Neural cell (in vitro differentiated cells): ENCODE results near the gene CWF19L2. TPM values are rescaled to one million over a fixed set of nuclear protein-coding genes. Genes with fewer than 3 reads are reported as not detected.

ENCODE experiments used
- H2AFZ ChIP-seq: fragments of 200-600, 300-800 bp; sonication (generic), shearing (Covaris generic); 2 replicates; pipeline ENCODE4 v1.6.0; 2014; ENCODE audit warnings: low read depth, mild to moderate bottlenecking, antibody characterized with exemption, low read length, moderate library complexity
- H3F3A ChIP-seq: fragments of 200-600 bp; shearing (Covaris generic); 2 replicates; pipeline ENCODE4 v1.6.1; 2016; ENCODE audit warnings: mild to moderate bottlenecking, moderate library complexity, mixed read lengths, antibody characterized with exemption, low read length; ENCODE audit not compliant: insufficient read depth, poor library complexity, severe bottlenecking
- H3K27ac ChIP-seq: fragments of 200-600, 300-800 bp; sonication (generic), shearing (Covaris generic); 2 replicates; pipeline ENCODE4 v1.5.1; 2014; ENCODE audit warnings: mild to moderate bottlenecking, low read length, moderate library complexity
- H3K27me3 ChIP-seq: fragments of 300-800, 200-600 bp; sonication (generic), shearing (Covaris generic); 2 replicates; pipeline ENCODE4 v1.6.0; 2014; ENCODE audit warnings: mild to moderate bottlenecking, low read depth, low read length, moderate library complexity; ENCODE audit not compliant: insufficient read depth
- H3K36me3 ChIP-seq: fragments of 300-800, 200-600 bp; sonication (generic), shearing (Covaris generic); 2 replicates; pipeline ENCODE4 v1.5.1; 2014; ENCODE audit warnings: mild to moderate bottlenecking, antibody characterized with exemption, low read length, moderate library complexity; ENCODE audit not compliant: insufficient read depth
- H3K4me2 ChIP-seq: fragments of 300-800, 200-600 bp; sonication (generic), shearing (Covaris generic); 2 replicates; pipeline ENCODE4 v1.6.0; 2014; ENCODE audit warnings: mild to moderate bottlenecking, low read length
- H3K4me3 ChIP-seq: fragments of 300-800, 200-600 bp; sonication (generic), shearing (Covaris generic); 2 replicates; pipeline ENCODE4 v1.5.1; 2014; ENCODE audit warnings: mild to moderate bottlenecking, low read length, moderate library complexity
- H3K79me2 ChIP-seq: fragments of 200-600 bp; shearing (Covaris generic); replicated peaks from 2 replicates; pipeline ENCODE4 v1.6.0; 2014; ENCODE audit warnings: mild to moderate bottlenecking, low read length, moderate library complexity; ENCODE audit not compliant: insufficient read depth
- H3K9ac ChIP-seq: fragments of 300-800, 200-600 bp; sonication (generic), shearing (Covaris generic); 2 replicates; pipeline ENCODE4 v1.6.1; 2016; ENCODE audit warnings: mild to moderate bottlenecking, low read length, mixed read lengths
- H3K9me2 ChIP-seq: fragments of 200-600 bp; shearing (Covaris generic); 2 replicates; pipeline ENCODE4 v1.6.1; 2016; ENCODE audit warnings: mild to moderate bottlenecking, low read length, mixed read lengths; ENCODE audit not compliant: insufficient read depth
- H3K9me3 ChIP-seq: fragments of 200-600, 300-800 bp; sonication (generic), shearing (Covaris generic); 2 replicates; pipeline ENCODE4 v1.6.1; 2016; ENCODE audit warnings: mild to moderate bottlenecking, mixed run types, low read length, moderate library complexity, mixed read lengths
- H4K20me1 ChIP-seq: fragments of 200-600 bp; shearing (Covaris generic); 2 replicates; pipeline ENCODE4 v1.6.1; 2016; ENCODE audit warnings: mild to moderate bottlenecking, mixed run types; ENCODE audit not compliant: insufficient read depth
- CTCF ChIP-seq: fragments of 450-650 bp; IDR thresholded peaks from 2 replicates; pipeline ENCODE4 v1.5.1; 2014; ENCODE audit warnings: antibody characterized with exemption, mild to moderate bottlenecking, moderate library complexity; ENCODE audit not compliant: poor library complexity, severe bottlenecking
- EP300 ChIP-seq: fragments of 450-650 bp; conservative IDR thresholded peaks from 2 replicates; pipeline ENCODE4 v1.6.1; 2014; ENCODE audit warnings: antibody characterized with exemption, mild to moderate bottlenecking, moderate library complexity; ENCODE audit not compliant: poor library complexity, severe bottlenecking
- EZH2 ChIP-seq: fragments of 200-600, 300-800 bp; shearing (Covaris generic), sonication (generic); IDR thresholded peaks from 2 replicates; pipeline ENCODE4 v1.6.1; 2014; ENCODE audit warnings: antibody characterized with exemption, low read length, borderline replicate concordance, mild to moderate bottlenecking; ENCODE audit not compliant: insufficient read depth, poor library complexity, severe bottlenecking
- MXI1 ChIP-seq: fragments of 450-650 bp; conservative IDR thresholded peaks from 2 replicates; pipeline ENCODE4 v1.6.1; 2014; ENCODE audit warnings: antibody characterized with exemption, mild to moderate bottlenecking; ENCODE audit not compliant: poor library complexity, severe bottlenecking
- POLR2AphosphoS5 ChIP-seq: IDR thresholded peaks from 2 replicates; pipeline ENCODE4 v1.6.1; 2012
- RAD21 ChIP-seq: fragments of 450-650 bp; conservative IDR thresholded peaks from 2 replicates; pipeline ENCODE4 v1.6.1; 2014; ENCODE audit warnings: antibody characterized with exemption, mild to moderate bottlenecking, moderate library complexity
- SMC3 ChIP-seq: fragments of 450-650 bp; conservative IDR thresholded peaks from 2 replicates; pipeline ENCODE4 v1.6.1; 2014; ENCODE audit warnings: antibody characterized with exemption, mild to moderate bottlenecking, moderate library complexity; ENCODE audit not compliant: poor library complexity
- TAF1 ChIP-seq: IDR thresholded peaks from 2 replicates; pipeline ENCODE4 v1.6.1; 2012; ENCODE audit warnings: low read depth
- polyA plus RNA-seq: library from polyadenylated mRNA; depleted of rRNA; stranded (reverse); fragments of >200 nt; gene quantifications from 2 replicates; pipeline ENCODE4 v1.2.3, GENCODE V29; 2014
- TF ChIP-seq, protein P1 (sequence below): IDR thresholded peaks from 2 replicates; pipeline ENCODE4 v1.6.1; 2012; ENCODE audit warnings: borderline replicate concordance

CWF19L2 gene
- polyA plus RNA-seq, 1 donor from 2014 or later = 4.9 TPM

- no peak for TF ChIP-seq POLR2AphosphoS5
- no peak for TF ChIP-seq EP300
- TF ChIP-seq TAF1 = no peak
- TF ChIP-seq RAD21 = no peak
- TF ChIP-seq CTCF = no peak
- no peak for TF ChIP-seq MXI1
- TF ChIP-seq, protein P1, sequence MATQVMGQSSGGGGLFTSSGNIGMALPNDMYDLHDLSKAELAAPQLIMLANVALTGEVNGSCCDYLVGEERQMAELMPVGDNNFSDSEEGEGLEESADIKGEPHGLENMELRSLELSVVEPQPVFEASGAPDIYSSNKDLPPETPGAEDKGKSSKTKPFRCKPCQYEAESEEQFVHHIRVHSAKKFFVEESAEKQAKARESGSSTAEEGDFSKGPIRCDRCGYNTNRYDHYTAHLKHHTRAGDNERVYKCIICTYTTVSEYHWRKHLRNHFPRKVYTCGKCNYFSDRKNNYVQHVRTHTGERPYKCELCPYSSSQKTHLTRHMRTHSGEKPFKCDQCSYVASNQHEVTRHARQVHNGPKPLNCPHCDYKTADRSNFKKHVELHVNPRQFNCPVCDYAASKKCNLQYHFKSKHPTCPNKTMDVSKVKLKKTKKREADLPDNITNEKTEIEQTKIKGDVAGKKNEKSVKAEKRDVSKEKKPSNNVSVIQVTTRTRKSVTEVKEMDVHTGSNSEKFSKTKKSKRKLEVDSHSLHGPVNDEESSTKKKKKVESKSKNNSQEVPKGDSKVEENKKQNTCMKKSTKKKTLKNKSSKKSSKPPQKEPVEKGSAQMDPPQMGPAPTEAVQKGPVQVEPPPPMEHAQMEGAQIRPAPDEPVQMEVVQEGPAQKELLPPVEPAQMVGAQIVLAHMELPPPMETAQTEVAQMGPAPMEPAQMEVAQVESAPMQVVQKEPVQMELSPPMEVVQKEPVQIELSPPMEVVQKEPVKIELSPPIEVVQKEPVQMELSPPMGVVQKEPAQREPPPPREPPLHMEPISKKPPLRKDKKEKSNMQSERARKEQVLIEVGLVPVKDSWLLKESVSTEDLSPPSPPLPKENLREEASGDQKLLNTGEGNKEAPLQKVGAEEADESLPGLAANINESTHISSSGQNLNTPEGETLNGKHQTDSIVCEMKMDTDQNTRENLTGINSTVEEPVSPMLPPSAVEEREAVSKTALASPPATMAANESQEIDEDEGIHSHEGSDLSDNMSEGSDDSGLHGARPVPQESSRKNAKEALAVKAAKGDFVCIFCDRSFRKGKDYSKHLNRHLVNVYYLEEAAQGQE = no peak
- TF ChIP-seq SMC3 = no peak
- no peak for TF ChIP-seq EZH2
- no peak overlapping the region for H2AFZ ChIP-seq
- H3K9me3 ChIP-seq = no peaks in the 10 kb centered on the region
- no peak overlapping the region for H3K4me2 ChIP-seq
- H3K36me3 ChIP-seq = no peaks in the 10 kb centered on the region
- no peaks in the 10 kb centered on the region for H3F3A ChIP-seq
- no peak overlapping the region for H3K27ac ChIP-seq
- no peaks in the 10 kb centered on the region for H3K9me2 ChIP-seq
- no peaks in the 10 kb centered on the region for H3K27me3 ChIP-seq
- no peaks in the 10 kb centered on the region for H3K79me2 ChIP-seq
- H3K4me3 ChIP-seq = no peak overlapping the region
- no peaks in the 10 kb centered on the region for H4K20me1 ChIP-seq
- no peak overlapping the region for H3K9ac ChIP-seq
Measured at GRCh38 chr11:107430525-107430924, 27.1 kb downstream of the CWF19L2 start.

DNA sequence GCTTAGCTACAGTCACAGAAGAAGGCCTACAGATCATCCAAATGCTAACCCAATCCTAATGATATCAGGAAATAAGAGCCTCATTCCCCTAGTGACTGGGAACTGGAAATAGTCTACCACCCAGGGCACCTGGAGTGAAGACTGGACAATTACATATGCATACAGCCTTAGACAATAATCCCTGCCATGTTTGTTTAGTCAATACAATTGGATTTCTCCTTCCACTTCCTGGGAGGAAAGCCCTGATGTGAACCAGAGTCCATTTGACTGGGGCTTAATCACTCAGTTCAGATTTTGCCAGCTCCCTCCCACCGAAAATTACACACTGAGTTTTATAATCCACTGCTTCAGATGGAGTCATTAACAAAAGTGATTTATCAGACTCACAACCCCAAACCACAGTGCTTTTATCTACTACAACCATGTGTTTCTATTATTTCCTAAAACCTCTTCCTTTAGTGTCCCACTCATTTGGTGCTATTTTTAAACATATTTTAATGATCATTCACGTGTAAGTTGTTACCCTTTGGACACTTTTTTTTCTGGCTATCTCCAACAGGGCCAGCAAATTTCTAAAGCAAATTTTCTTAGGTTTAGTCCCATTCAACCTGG is 29.9 kb downstream of the CWF19L2 start:
- Histone ChIP-seq H3K36me3 (no peaks in the 10 kb centered on the region), H3K27ac (no peak overlapping the region), H3K27me3 (no peaks in the 10 kb centered on the region), H3F3A (no peaks in the 10 kb centered on the region), H3K79me2 (no peaks in the 10 kb centered on the region), H3K4me2 (no peak overlapping the region), H2AFZ (no peak overlapping the region), H4K20me1 (no peaks in the 10 kb centered on the region), H3K9ac (no peak overlapping the region), H3K9me2 (no peaks in the 10 kb centered on the region), H3K4me3 (no peak overlapping the region), H3K9me3 (no peaks in the 10 kb centered on the region)
- no peak for TF ChIP-seq RAD21
- TF ChIP-seq TAF1 = no peak
- TF ChIP-seq, protein P1 = no peak
- TF ChIP-seq POLR2AphosphoS5 = no peak
- no peak for TF ChIP-seq CTCF
- TF ChIP-seq EZH2 = no peak
- TF ChIP-seq SMC3 = no peak
- TF ChIP-seq MXI1 = no peak
- no peak for TF ChIP-seq EP300
